GM21423 (cell line): ENCODE data around the gene RALGPS1.
A peak's percentile ranks its signal among the peaks of the same experiment; 100 is the strongest.

Experiments used
- ATAC-seq: cut with Tn5 transposase; IDR thresholded peaks from one replicate; pipeline ENCODE4 v1.9.1; 2021; ENCODE audit warnings: mild to moderate bottlenecking, moderate library complexity; ENCODE audit not compliant: unreplicated experiment

RALGPS1 gene

GRCh38 chr9:127149463-127150390, 235.1 kb downstream of the RALGPS1 start:
- no peak for ATAC-seq

- ATAC-seq: no peak
Observed at GRCh38 chr9:127153501-127153900, 238.9 kb downstream of the RALGPS1 start.

- ATAC-seq: no peak
Observed at GRCh38 chr9:127154003-127154389, 239.4 kb downstream of the RALGPS1 start.

- no peak for ATAC-seq
Observed at GRCh38 chr9:127154390-127155191, 240.0 kb downstream of the RALGPS1 start.

- no peak for ATAC-seq
Observed at GRCh38 chr9:127155314-127155960, 240.9 kb downstream of the RALGPS1 start.

- ATAC-seq: no peak
Observed at GRCh38 chr9:127158786-127159324, 244.3 kb downstream of the RALGPS1 start.

- no peak for ATAC-seq
Observed at GRCh38 chr9:127159325-127159801, 244.8 kb downstream of the RALGPS1 start.

GRCh38 chr9:127159949-127160610, 245.5 kb downstream of the RALGPS1 start:
- ATAC-seq: no peak

GRCh38 chr9:127161081-127161624, 246.6 kb downstream of the RALGPS1 start:
- no peak for ATAC-seq

GRCh38 chr9:127162046-127162863, 247.7 kb downstream of the RALGPS1 start:
- ATAC-seq: no peak

- ATAC-seq: no peak
Observed at GRCh38 chr9:127162864-127163365, 248.3 kb downstream of the RALGPS1 start.

GRCh38 chr9:127163409-127163808, 248.8 kb downstream of the RALGPS1 start:
- ATAC-seq: no peak

- no peak for ATAC-seq
Observed at GRCh38 chr9:127165116-127165515, 250.5 kb downstream of the RALGPS1 start.

GRCh38 chr9:127166111-127166510, 251.5 kb downstream of the RALGPS1 start:
- peak; percentile 19 for ATAC-seq

- ATAC-seq: peak; percentile 58
Observed at GRCh38 chr9:127166651-127167524, 252.3 kb downstream of the RALGPS1 start.

- no peak for ATAC-seq
Observed at GRCh38 chr9:127167560-127168326, 253.2 kb downstream of the RALGPS1 start.
